SK-N-SH treated with all-trans-retinoic acid at 6 μM for 48 hours (cell line): Measurements from ENCODE around the gene SPINK5.

Source experiments
- ATAC-seq: fragments of 200-7000 bp; cut with Tn5 transposase; 3 replicates; pipeline ENCODE4 v1.9.1; 2020; ENCODE audit warnings: mild to moderate bottlenecking, moderate library complexity
- ARNTL ChIP-seq: fragments of 450-650 bp; formaldehyde crosslinking; IDR thresholded peaks from 2 replicates; pipeline ENCODE4 v1.5.0; 2020; ENCODE audit warnings: low read depth, mild to moderate bottlenecking, moderate library complexity, borderline replicate concordance
- BACH2 ChIP-seq: fragments of 250-450 bp; sonication (Bioruptor Pico); IDR thresholded peaks from 2 replicates; pipeline ENCODE4 v1.9.0; 2021; ENCODE audit warnings: mild to moderate bottlenecking, borderline replicate concordance
- ESRRG ChIP-seq: fragments of 250-450 bp; sonication (Bioruptor Pico); IDR thresholded peaks from 2 replicates; pipeline ENCODE4 v1.6.1; 2021; ENCODE audit warnings: mild to moderate bottlenecking
- GLIS3 ChIP-seq: fragments of 250-450 bp; sonication (Bioruptor Pico); IDR thresholded peaks from 2 replicates; pipeline ENCODE4 v1.5.0; 2020; ENCODE audit warnings: mild to moderate bottlenecking, moderate library complexity
- ISL1 ChIP-seq: fragments of 250-450 bp; sonication (Bioruptor Pico); IDR thresholded peaks from 2 replicates; pipeline ENCODE4 v2.1.2; 2022; ENCODE audit warnings: mild to moderate bottlenecking, moderate library complexity
- OSR1 ChIP-seq: fragments of 250-450 bp; sonication (Bioruptor Pico); IDR thresholded peaks from 2 replicates; pipeline ENCODE4 v1.8.0; 2022; ENCODE audit warnings: moderate library complexity, mild to moderate bottlenecking, inconsistent platforms
- PATZ1 ChIP-seq: fragments of 250-450 bp; sonication (Bioruptor Pico); IDR thresholded peaks from 2 replicates; pipeline ENCODE4 v1.8.0; 2020; ENCODE audit warnings: mild to moderate bottlenecking, moderate library complexity, borderline replicate concordance
- PPARA ChIP-seq: fragments of 250-450 bp; sonication (Bioruptor Pico); IDR thresholded peaks from 2 replicates; pipeline ENCODE4 v1.5.0; 2020; ENCODE audit warnings: mild to moderate bottlenecking, borderline replicate concordance
- RARB ChIP-seq: fragments of 250-450 bp; sonication (Bioruptor Pico); IDR thresholded peaks from 2 replicates; pipeline ENCODE4 v1.8.0; 2021; ENCODE audit warnings: mild to moderate bottlenecking, moderate library complexity
- SNAI2 ChIP-seq: fragments of 250-450 bp; sonication (Bioruptor Pico); IDR thresholded peaks from 2 replicates; pipeline ENCODE4 v1.5.0; 2020; ENCODE audit warnings: mild to moderate bottlenecking, moderate library complexity
- TSHZ2 ChIP-seq: fragments of 250-450 bp; sonication (Bioruptor Pico); IDR thresholded peaks from 2 replicates; pipeline ENCODE4 v1.5.0; 2020; ENCODE audit warnings: mild to moderate bottlenecking, moderate library complexity
- ZC3H10 ChIP-seq: fragments of 250-450 bp; sonication (Bioruptor Pico); IDR thresholded peaks from 2 replicates; pipeline ENCODE4 v1.5.1; 2021; ENCODE audit warnings: mild to moderate bottlenecking, moderate library complexity
- ZFP30 ChIP-seq: fragments of 450-650 bp; formaldehyde crosslinking; IDR thresholded peaks from 2 replicates; pipeline ENCODE4 v1.5.0; 2022; ENCODE audit warnings: mild to moderate bottlenecking, moderate library complexity
- ZNF70 ChIP-seq: fragments of 450-650 bp; formaldehyde crosslinking; IDR thresholded peaks from 2 replicates; pipeline ENCODE4 v1.5.0; 2020; ENCODE audit warnings: mild to moderate bottlenecking, moderate library complexity
- TF ChIP-seq, protein P1 (sequence below): fragments of 250-450 bp; sonication (Bioruptor Pico); IDR thresholded peaks from 2 replicates; pipeline ENCODE4 v1.5.1; 2020; ENCODE audit warnings: low read depth, mild to moderate bottlenecking, moderate library complexity
- TF ChIP-seq, protein P2 (sequence below): fragments of 250-450 bp; sonication (Bioruptor Pico); IDR thresholded peaks from 2 replicates; pipeline ENCODE4 v1.8.0; 2021; ENCODE audit warnings: low read depth, mild to moderate bottlenecking, moderate library complexity, borderline replicate concordance
- TF ChIP-seq, protein P3 (sequence below): fragments of 250-450 bp; sonication (Bioruptor Pico); IDR thresholded peaks from 2 replicates; pipeline ENCODE4 v1.5.1; 2021; ENCODE audit warnings: mild to moderate bottlenecking, moderate library complexity

The SPINK5 gene

DNA sequence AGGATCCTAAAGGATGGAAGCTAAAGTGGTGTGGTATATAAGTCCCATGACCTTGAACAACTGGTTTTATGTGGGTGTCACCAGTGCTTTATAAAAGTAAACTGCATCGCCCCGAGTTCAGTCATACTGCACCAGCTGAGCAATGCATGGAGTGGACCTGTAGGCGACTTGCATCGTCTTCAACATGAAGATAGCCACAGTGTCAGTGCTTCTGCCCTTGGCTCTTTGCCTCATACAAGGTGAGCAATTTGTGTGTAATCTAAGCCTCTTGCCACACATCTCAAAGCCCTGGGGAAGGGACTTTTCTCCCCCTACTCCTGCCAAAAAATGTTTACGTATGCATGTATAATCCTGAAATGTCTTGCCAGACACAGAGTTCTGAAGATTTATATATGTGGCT lies at the start of gene SPINK5:
SPINK5 (plus strand) TSS at position 120 of the 400 bp plus-strand sequence; CDS start at position 185, 65 bp downstream.
- no peak for TF ChIP-seq RARB
- no peak for TF ChIP-seq ISL1 (CRISPR knock-in tag)
- TF ChIP-seq ZNF70 (CRISPR knock-in tag), result no peak
- TF ChIP-seq SNAI2 (CRISPR knock-in tag), result no peak
- no peak for TF ChIP-seq ZC3H10 (CRISPR knock-in tag)
- TF ChIP-seq OSR1, result no peak
- TF ChIP-seq ARNTL (CRISPR knock-in tag), result no peak
- TF ChIP-seq, protein P1, sequence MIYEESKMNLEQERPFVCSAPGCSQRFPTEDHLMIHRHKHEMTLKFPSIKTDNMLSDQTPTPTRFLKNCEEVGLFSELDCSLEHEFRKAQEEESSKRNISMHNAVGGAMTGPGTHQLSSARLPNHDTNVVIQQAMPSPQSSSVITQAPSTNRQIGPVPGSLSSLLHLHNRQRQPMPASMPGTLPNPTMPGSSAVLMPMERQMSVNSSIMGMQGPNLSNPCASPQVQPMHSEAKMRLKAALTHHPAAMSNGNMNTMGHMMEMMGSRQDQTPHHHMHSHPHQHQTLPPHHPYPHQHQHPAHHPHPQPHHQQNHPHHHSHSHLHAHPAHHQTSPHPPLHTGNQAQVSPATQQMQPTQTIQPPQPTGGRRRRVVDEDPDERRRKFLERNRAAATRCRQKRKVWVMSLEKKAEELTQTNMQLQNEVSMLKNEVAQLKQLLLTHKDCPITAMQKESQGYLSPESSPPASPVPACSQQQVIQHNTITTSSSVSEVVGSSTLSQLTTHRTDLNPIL, result no peak
- no peak for TF ChIP-seq PATZ1 (CRISPR knock-in tag)
- TF ChIP-seq GLIS3 (CRISPR knock-in tag), result no peak
- no peak for TF ChIP-seq ESRRG (CRISPR knock-in tag)
- no peak for TF ChIP-seq PPARA (CRISPR knock-in tag)
- TF ChIP-seq, protein P2, sequence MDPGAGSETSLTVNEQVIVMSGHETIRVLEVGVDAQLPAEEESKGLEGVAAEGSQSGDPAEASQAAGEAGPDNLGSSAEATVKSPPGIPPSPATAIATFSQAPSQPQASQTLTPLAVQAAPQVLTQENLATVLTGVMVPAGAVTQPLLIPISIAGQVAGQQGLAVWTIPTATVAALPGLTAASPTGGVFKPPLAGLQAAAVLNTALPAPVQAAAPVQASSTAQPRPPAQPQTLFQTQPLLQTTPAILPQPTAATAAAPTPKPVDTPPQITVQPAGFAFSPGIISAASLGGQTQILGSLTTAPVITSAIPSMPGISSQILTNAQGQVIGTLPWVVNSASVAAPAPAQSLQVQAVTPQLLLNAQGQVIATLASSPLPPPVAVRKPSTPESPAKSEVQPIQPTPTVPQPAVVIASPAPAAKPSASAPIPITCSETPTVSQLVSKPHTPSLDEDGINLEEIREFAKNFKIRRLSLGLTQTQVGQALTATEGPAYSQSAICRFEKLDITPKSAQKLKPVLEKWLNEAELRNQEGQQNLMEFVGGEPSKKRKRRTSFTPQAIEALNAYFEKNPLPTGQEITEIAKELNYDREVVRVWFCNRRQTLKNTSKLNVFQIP, result no peak
- ATAC-seq, result no peak

- ATAC-seq, result no peak
- TF ChIP-seq, protein P3, sequence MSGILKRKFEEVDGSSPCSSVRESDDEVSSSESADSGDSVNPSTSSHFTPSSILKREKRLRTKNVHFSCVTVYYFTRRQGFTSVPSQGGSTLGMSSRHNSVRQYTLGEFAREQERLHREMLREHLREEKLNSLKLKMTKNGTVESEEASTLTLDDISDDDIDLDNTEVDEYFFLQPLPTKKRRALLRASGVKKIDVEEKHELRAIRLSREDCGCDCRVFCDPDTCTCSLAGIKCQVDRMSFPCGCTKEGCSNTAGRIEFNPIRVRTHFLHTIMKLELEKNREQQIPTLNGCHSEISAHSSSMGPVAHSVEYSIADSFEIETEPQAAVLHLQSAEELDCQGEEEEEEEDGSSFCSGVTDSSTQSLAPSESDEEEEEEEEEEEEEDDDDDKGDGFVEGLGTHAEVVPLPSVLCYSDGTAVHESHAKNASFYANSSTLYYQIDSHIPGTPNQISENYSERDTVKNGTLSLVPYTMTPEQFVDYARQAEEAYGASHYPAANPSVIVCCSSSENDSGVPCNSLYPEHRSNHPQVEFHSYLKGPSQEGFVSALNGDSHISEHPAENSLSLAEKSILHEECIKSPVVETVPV (CRISPR knock-in tag), result no peak
- TF ChIP-seq ZC3H10 (CRISPR knock-in tag) (no peak), ESRRG (CRISPR knock-in tag) (no peak), SNAI2 (CRISPR knock-in tag) (no peak), PPARA (CRISPR knock-in tag) (no peak), PATZ1 (CRISPR knock-in tag) (no peak), BACH2 (CRISPR knock-in tag) (no peak), GLIS3 (CRISPR knock-in tag) (no peak), ISL1 (CRISPR knock-in tag) (no peak), ZFP30 (CRISPR knock-in tag) (no peak), TSHZ2 (CRISPR knock-in tag) (no peak)
- TF ChIP-seq, protein P2, result no peak
- TF ChIP-seq, protein P1, result no peak
Observed at GRCh38 chr5:148014276-148014675, 49.5 kb upstream of the SPINK5 start.
